ENCODE measurements around the gene TEX19.

GRCh38 chr17:82314727-82315605 lies 44.1 kb upstream of the TEX19 start:
- no peak for TF ChIP-seq CTCF (conservative IDR thresholded peaks at IDR 0.05)
- no peak for TF ChIP-seq EZH2 (IDR thresholded peaks at IDR 0.05; ENCODE audit: low read depth)
